ENCODE results near the gene TLE4.

DNA sequence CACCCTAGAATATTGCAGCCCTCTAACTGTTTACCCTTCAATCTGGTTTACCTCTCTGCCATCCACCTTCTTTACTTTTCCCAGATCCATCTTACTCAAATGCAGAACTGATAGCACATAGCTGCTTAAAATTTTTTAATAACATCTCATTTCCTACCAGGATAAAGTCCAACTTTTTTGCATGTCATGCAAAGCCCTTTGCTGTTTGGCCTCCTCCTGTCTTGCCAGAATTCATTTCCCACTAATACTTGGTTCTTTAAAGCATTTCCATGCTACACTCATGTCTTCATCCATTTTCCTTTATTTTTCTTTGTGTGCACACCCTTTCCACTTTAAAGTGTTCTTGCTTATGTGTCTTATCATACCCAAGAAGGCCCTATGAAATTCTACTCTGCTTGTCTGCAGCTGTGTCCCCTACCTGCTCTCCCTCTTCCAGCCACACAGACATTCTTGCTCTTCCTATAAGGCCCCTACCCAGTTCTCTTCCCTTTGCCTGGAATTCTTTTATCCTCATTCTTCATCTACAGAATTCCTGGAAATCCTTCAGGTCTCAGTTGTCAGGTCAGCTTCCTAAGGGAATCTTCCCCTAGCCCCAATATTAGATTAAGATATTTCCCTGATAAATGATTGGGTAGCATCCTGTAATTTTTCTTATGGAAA lies 50.3 kb downstream of the TLE4 start:
- TF ChIP-seq, protein P1, sequence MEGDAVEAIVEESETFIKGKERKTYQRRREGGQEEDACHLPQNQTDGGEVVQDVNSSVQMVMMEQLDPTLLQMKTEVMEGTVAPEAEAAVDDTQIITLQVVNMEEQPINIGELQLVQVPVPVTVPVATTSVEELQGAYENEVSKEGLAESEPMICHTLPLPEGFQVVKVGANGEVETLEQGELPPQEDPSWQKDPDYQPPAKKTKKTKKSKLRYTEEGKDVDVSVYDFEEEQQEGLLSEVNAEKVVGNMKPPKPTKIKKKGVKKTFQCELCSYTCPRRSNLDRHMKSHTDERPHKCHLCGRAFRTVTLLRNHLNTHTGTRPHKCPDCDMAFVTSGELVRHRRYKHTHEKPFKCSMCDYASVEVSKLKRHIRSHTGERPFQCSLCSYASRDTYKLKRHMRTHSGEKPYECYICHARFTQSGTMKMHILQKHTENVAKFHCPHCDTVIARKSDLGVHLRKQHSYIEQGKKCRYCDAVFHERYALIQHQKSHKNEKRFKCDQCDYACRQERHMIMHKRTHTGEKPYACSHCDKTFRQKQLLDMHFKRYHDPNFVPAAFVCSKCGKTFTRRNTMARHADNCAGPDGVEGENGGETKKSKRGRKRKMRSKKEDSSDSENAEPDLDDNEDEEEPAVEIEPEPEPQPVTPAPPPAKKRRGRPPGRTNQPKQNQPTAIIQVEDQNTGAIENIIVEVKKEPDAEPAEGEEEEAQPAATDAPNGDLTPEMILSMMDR (IDR thresholded peaks at IDR 0.05): no peak
- TF ChIP-seq POLR2A (IDR thresholded peaks at IDR 0.05): no peak
